CD4-positive, alpha-beta T cell treated with Interleukin-1 beta for 1 hour (primary cell): Measurements from ENCODE around the gene RGS9.

ENCODE experiments used
- DNase-seq, 2 donors: peaks; one replicate each; pipeline ENCODE4 v3.0.0-alpha.2; 2020 to 2022

RGS9 gene

GRCh38 chr17:65222214-65222738 lies 85.1 kb downstream of the RGS9 start:
- DNase-seq, result no peak

- DNase-seq, result no peak
These were observed 87.9 kb downstream of the RGS9 start for GRCh38 chr17:65225061-65225460.

GRCh38 chr17:65226227-65226626 lies 89.1 kb downstream of the RGS9 start:
- no peak for DNase-seq

GRCh38 chr17:65227637-65228036 lies 90.5 kb downstream of the RGS9 start:
- DNase-seq, result no peak

- DNase-seq, result no peak
These were observed 91.1 kb downstream of the RGS9 start for GRCh38 chr17:65228287-65228686.

- peak; percentile 22 to 50 for DNase-seq
These were observed 91.8 kb downstream of the RGS9 start for GRCh38 chr17:65228734-65229620.

GRCh38 chr17:65229621-65229995 lies 92.4 kb downstream of the RGS9 start:
- DNase-seq, result no peak

GRCh38 chr17:65230040-65230439 lies 92.9 kb downstream of the RGS9 start:
- DNase-seq, result no peak

GRCh38 chr17:65231086-65231485 lies 93.9 kb downstream of the RGS9 start:
- DNase-seq, result no peak

- peak; percentile 19 to 53 for DNase-seq
These were observed 94.6 kb downstream of the RGS9 start for GRCh38 chr17:65231662-65232335.

- no peak for DNase-seq
These were observed 98.1 kb downstream of the RGS9 start for GRCh38 chr17:65235284-65235683.

GRCh38 chr17:65236321-65236720 lies 99.2 kb downstream of the RGS9 start:
- no peak for DNase-seq

- DNase-seq, result no peak
These were observed 106.9 kb downstream of the RGS9 start for GRCh38 chr17:65243838-65244625.

GRCh38 chr17:65246252-65246651 lies 109.1 kb downstream of the RGS9 start:
- DNase-seq, result no peak

- no peak for DNase-seq
These were observed 112.6 kb downstream of the RGS9 start for GRCh38 chr17:65249774-65250173.

- DNase-seq, result no peak
These were observed 117.0 kb downstream of the RGS9 start for GRCh38 chr17:65254166-65254565.

- no peak for DNase-seq
These were observed 122.1 kb downstream of the RGS9 start for GRCh38 chr17:65259281-65259680.

- DNase-seq, result no peak
These were observed 122.7 kb downstream of the RGS9 start for GRCh38 chr17:65259696-65260485.

- no peak for DNase-seq
These were observed 123.5 kb downstream of the RGS9 start for GRCh38 chr17:65260626-65261025.

- DNase-seq, result no peak
These were observed 124.0 kb downstream of the RGS9 start for GRCh38 chr17:65261152-65261551.

GRCh38 chr17:65261682-65262636 lies 124.8 kb downstream of the RGS9 start:
- DNase-seq, result no peak
